K562 (cell line): ENCODE data around the gene ATP2B1. TPM values are rescaled to one million over a fixed set of nuclear protein-coding genes. Genes with fewer than 3 reads are reported as not detected.

Experiments used
- ATAC-seq: fragments of 200-7000 bp; cut with Tn5 transposase; 3 replicates; pipeline ENCODE4 v1.9.1; 2020; ENCODE audit warnings: moderate library complexity
- BruUV-seq: library from RNA; stranded (reverse); fragments of 400-500 nt; replicated peaks from 2 replicates; lab custom pipeline; 2021; lab: Mats Ljungman, UMichigan
- CTCF ChIA-PET: fragments of 300-600 bp; formaldehyde crosslinking; extraction: SDS; loops from one replicate; lab custom pipeline; 2021; ENCODE audit warnings: low intra/inter-chr PET ratio; lab: Yijun Ruan, JAX
- POLR2A ChIA-PET: fragments of 300-600, 350-650 bp; sonication (Branson Sonifier 250); formaldehyde crosslinking; extraction: SDS; loops from one replicate; lab custom pipeline; 2021; ENCODE audit warnings: antibody characterized with exemption, inconsistent platforms; lab: Yijun Ruan, JAX
- DNase-seq, 4 experiments: peaks; one replicate each; pipeline versions ENCODE4 v3.0.0 to v3.0.0-alpha.2; 2011 to 2018; ENCODE audit warnings: low spot score in 3 of 4, mixed read lengths in 3 of 4; ENCODE audit errors: extremely low read depth in 1 of 4
- FAIRE-seq: peaks from 2 replicates; lab custom pipeline; 2011; peaks lifted over from hg19 to GRCh38; lab: Jason Lieb, UNC
- H2AFZ ChIP-seq: 2 replicates; pipeline ENCODE4 v1.6.0; 2011; ENCODE audit warnings: low read depth, low read length, control low read depth, inconsistent platforms
- H3K27ac ChIP-seq: fragments of 200-600 bp; 3 replicates; pipeline ENCODE4 v1.8.0; 2011; ENCODE audit warnings: low read depth, mild to moderate bottlenecking, control low read depth, inconsistent platforms, low read length, moderate library complexity, mixed read lengths; ENCODE audit errors: extremely low read depth
- H3K27me3 ChIP-seq, 2 experiments: fragments of 300-600 bp in 1 of 2; 2 replicates in 1 of 2; 3 replicates in 1 of 2; pipeline versions ENCODE4 v1.6.0 to v1.8.0; 2011; ENCODE audit warnings: inconsistent platforms in 2 of 2, low read length in 2 of 2, mild to moderate bottlenecking in 1 of 2, mixed read lengths in 1 of 2, moderate library complexity in 1 of 2; ENCODE audit not compliant: control insufficient read depth in 2 of 2, insufficient read depth in 2 of 2
- H3K36me3 ChIP-seq: fragments of 300-600 bp; 3 replicates; pipeline ENCODE4 v1.8.0; 2011; ENCODE audit warnings: mild to moderate bottlenecking, low read length, inconsistent platforms; ENCODE audit not compliant: control insufficient read depth, insufficient read depth
- H3K4me1 ChIP-seq, 2 experiments: fragments of 200-600 bp in 1 of 2; replicated peaks in 1 of 2; 2 replicates in 1 of 2; 3 replicates in 1 of 2; pipeline versions ENCODE4 v1.5.1 to v1.8.0; 2011; ENCODE audit warnings: inconsistent platforms in 2 of 2, low read length in 2 of 2, mild to moderate bottlenecking in 1 of 2, mixed read lengths in 1 of 2, moderate library complexity in 1 of 2; ENCODE audit not compliant: control insufficient read depth in 2 of 2, insufficient read depth in 2 of 2
- H3K4me2 ChIP-seq: 2 replicates; pipeline ENCODE4 v1.6.1; 2011; ENCODE audit warnings: low read length, control low read depth, inconsistent platforms, mixed read lengths; ENCODE audit not compliant: insufficient read depth
- H3K4me3 ChIP-seq: fragments of 200-600 bp; sonication (generic), shearing (Covaris generic); 2 replicates; pipeline ENCODE4 v1.5.1; 2016; ENCODE audit warnings: control low read depth, inconsistent platforms
- H3K79me2 ChIP-seq: fragments of 200-600 bp; 3 replicates; pipeline ENCODE4 v1.8.0; 2011; ENCODE audit warnings: low read length, inconsistent platforms; ENCODE audit not compliant: control insufficient read depth, insufficient read depth
- H3K9ac ChIP-seq, 2 experiments: 2 replicates each; pipeline versions ENCODE4 v1.6.0 to v1.6.1; 2011; ENCODE audit warnings: low read depth in 2 of 2, low read length in 2 of 2, control low read depth in 1 of 2, inconsistent platforms in 1 of 2, mild to moderate bottlenecking in 1 of 2, mixed read lengths in 1 of 2; ENCODE audit not compliant: insufficient read depth in 1 of 2
- H3K9me1 ChIP-seq: one replicate; pipeline ENCODE4 v1.6.0; 2011; ENCODE audit warnings: inconsistent platforms, mild to moderate bottlenecking, low read length, moderate library complexity; ENCODE audit not compliant: control insufficient read depth, insufficient read depth
- H3K9me3 ChIP-seq: replicated peaks from 2 replicates; pipeline ENCODE4 v1.5.1; 2011; ENCODE audit warnings: low read depth, low read length, inconsistent platforms; ENCODE audit not compliant: control insufficient read depth, insufficient read depth
- H4K20me1 ChIP-seq: replicated peaks from 2 replicates; pipeline ENCODE4 v1.6.1; 2011; ENCODE audit warnings: low read length, inconsistent platforms, mixed read lengths; ENCODE audit not compliant: control insufficient read depth, insufficient read depth
- CBX1 ChIP-seq: sonication (generic); IDR thresholded peaks from 2 replicates; pipeline ENCODE4 v1.6.1; 2016; ENCODE audit warnings: antibody characterized with exemption, low read depth, mild to moderate bottlenecking
- FUS ChIP-seq: fragments of 200-400 bp; formaldehyde crosslinking; optimal IDR thresholded peaks from 2 replicates; pipeline ENCODE3; 2017; ENCODE audit warnings: low read depth, low read length
- HDAC6 ChIP-seq: IDR thresholded peaks from 2 replicates; pipeline ENCODE4 v1.6.1; 2012; ENCODE audit warnings: low read depth, mild to moderate bottlenecking, control low read depth, inconsistent platforms, low read length, moderate library complexity
- HNRNPLL ChIP-seq: fragments of 200-400 bp; formaldehyde crosslinking; IDR thresholded peaks from 2 replicates; pipeline ENCODE4 v1.6.1; 2017; ENCODE audit warnings: low read length, low read depth, mild to moderate bottlenecking; ENCODE audit not compliant: poor library complexity, severe bottlenecking
- TRIM28 ChIP-seq: fragments of 450-650 bp; IDR thresholded peaks from 2 replicates; pipeline ENCODE4 v1.6.1; 2017
- ZNF280B ChIP-seq: fragments of 250-450 bp; sonication (Bioruptor Pico); IDR thresholded peaks from 2 replicates; pipeline ENCODE4 v1.5.1; 2021; ENCODE audit warnings: mild to moderate bottlenecking
- WGBS: fragments of 100-300 bp; shearing (Covaris generic); methylation state at CpG from one replicate; pipeline ENCODE4 v1.1.6; 2016; ENCODE audit warnings: low coverage, mixed read lengths; ENCODE audit not compliant: insufficient coverage; ENCODE audit errors: missing lambda C conversion rate; 5-methylcytosine and 5-hydroxymethylcytosine counted together
- in situ Hi-C: fragments of 300-500 bp; cut with MboI; formaldehyde crosslinking; loops from 4 replicates; pipeline ENCODE4 v1.15.0; 2018; ENCODE audit warnings: inconsistent platforms, mixed read lengths
- intact Hi-C: fragments of 100-400 bp; cut with micrococcal nuclease; formaldehyde crosslinking; loops from 2 replicates; pipeline ENCODE4 v1.14.2; 2022
- polyA plus RNA-seq, 8 experiments: library from polyadenylated mRNA; depleted of rRNA in 4 of 8; stranded (reverse) in 5 of 8; unstranded in 3 of 8; fragments of >200 nt; fragmentation: Nextera tagmentation in 2 of 8; fragmentation: Illumina TruSeq in 1 of 8; extraction: Ambion mirVana in 2 of 8; extraction: Trizol in 1 of 8; gene quantifications; 2 replicates each; pipeline versions ENCODE4 v1.2.1 to v1.2.3, GENCODE V29; 2011 to 2014; ENCODE audit warnings: inconsistent platforms in 1 of 8, missing spikeins in 1 of 8
- total RNA-seq, 7 experiments: library from RNA; depleted of rRNA in 6 of 7; stranded (reverse); fragments of >200 nt in 6 of 7; fragmentation: Illumina TruSeq in 2 of 7; extraction: Trizol in 2 of 7; gene quantifications; 2 replicates each; pipeline versions ENCODE4 v1.2.1 to v1.2.3, GENCODE V29; 2011 to 2021; ENCODE audit warnings: low replicate concordance in 1 of 7

The ATP2B1 gene
- total and polyA plus RNA-seq, 9 of the 15 experiments (the other 6 are each of a cell fraction or from before 2014, with no cell fraction given), result 8.6 to 39.0 (median 27.8) TPM

- H2AFZ ChIP-seq, result no peak overlapping the region
- WGBS, result 36% methylated on average over 1 of the region's 1 CpG
- H3K4me3 ChIP-seq, result no peak overlapping the region
- peaks cover 88% of the 10 kb centered on the region for H3K79me2 ChIP-seq
- FAIRE-seq (no peak), ATAC-seq (no peak), DNase-seq (no peak)
- in situ Hi-C loops, result no loop called here
- TF ChIP-seq CBX1, result no peak
- TF ChIP-seq ZNF280B, result no peak
- no peak for TF ChIP-seq FUS
- no peak for TF ChIP-seq HDAC6
- no peak for TF ChIP-seq TRIM28
- no peak for TF ChIP-seq HNRNPLL
- no peak overlapping the region for H3K4me2 ChIP-seq
- intact Hi-C loops, result no loop called here
- H3K9me1 ChIP-seq, result no peaks in the 10 kb centered on the region
- no peaks in the 10 kb centered on the region for H3K9me3 ChIP-seq
- H3K4me1 ChIP-seq, result peaks cover 5 to 23% of the 10 kb centered on the region in 2 experiments; a peak in 3 of 5 replicates
- H3K36me3 ChIP-seq, result 0 out of 3 replicates have a peak, but pooled peaks cover 3% of the 10 kb centered on the region
- no peak overlapping the region for H3K27ac ChIP-seq
- peaks cover 19% of the 10 kb centered on the region; the same call in 1 of the 2 replicates for H4K20me1 ChIP-seq
- no TSS peak for BruUV-seq
- H3K27me3 ChIP-seq, result no peaks in the 10 kb centered on the region
- no peak overlapping the region for H3K9ac ChIP-seq
- ChIA-PET POLR2A (interaction anchor here (3.7 kb wide), 1 partner anchor 9 kb away, joined by 18 read pairs; no protein-coding TSS in a partner anchor), CTCF (no interaction called here)
Observed at GRCh38 chr12:89704457-89704856, 4.2 kb downstream of the ATP2B1 start.
